HG03039 (cell line): Measurements from ENCODE around the gene INPP5B.

ENCODE experiments used
- ATAC-seq: cut with Tn5 transposase; IDR thresholded peaks from one replicate; pipeline ENCODE4 v1.9.1; 2021; ENCODE audit warnings: mild to moderate bottlenecking, moderate library complexity; ENCODE audit not compliant: unreplicated experiment

INPP5B gene

GRCh38 chr1:37845049-37845646 is 101.7 kb downstream of the INPP5B start:
- ATAC-seq, result no peak

- ATAC-seq, result no peak
These were observed 102.3 kb downstream of the INPP5B start for GRCh38 chr1:37844536-37844935.

- no peak for ATAC-seq
These were observed 105.2 kb downstream of the INPP5B start for GRCh38 chr1:37841652-37842051.

GRCh38 chr1:37840711-37841110 is 106.1 kb downstream of the INPP5B start:
- ATAC-seq, result no peak

GRCh38 chr1:37839676-37840075 is 107.2 kb downstream of the INPP5B start:
- ATAC-seq, result no peak

- ATAC-seq, result no peak
These were observed 110.1 kb downstream of the INPP5B start for GRCh38 chr1:37836788-37837187.

- no peak for ATAC-seq
These were observed 115.0 kb downstream of the INPP5B start for GRCh38 chr1:37831809-37832208.

- no peak for ATAC-seq
These were observed 115.7 kb downstream of the INPP5B start for GRCh38 chr1:37831109-37831508.

GRCh38 chr1:37828410-37829074 is 118.3 kb downstream of the INPP5B start:
- no peak for ATAC-seq

- no peak for ATAC-seq
These were observed 121.3 kb downstream of the INPP5B start for GRCh38 chr1:37825506-37825905.

- no peak for ATAC-seq
These were observed 122.9 kb downstream of the INPP5B start for GRCh38 chr1:37824001-37824400.

GRCh38 chr1:37822906-37823815 is 123.7 kb downstream of the INPP5B start:
- no peak for ATAC-seq

- no peak for ATAC-seq
These were observed 125.4 kb downstream of the INPP5B start for GRCh38 chr1:37821481-37821880.

- ATAC-seq, result no peak
These were observed 129.4 kb downstream of the INPP5B start for GRCh38 chr1:37817481-37817880.

- ATAC-seq, result no peak
These were observed 132.6 kb downstream of the INPP5B start for GRCh38 chr1:37814252-37814651.

- ATAC-seq, result no peak
These were observed 133.2 kb downstream of the INPP5B start for GRCh38 chr1:37813529-37814145.

- ATAC-seq, result no peak
These were observed 135.7 kb downstream of the INPP5B start for GRCh38 chr1:37811027-37811655.
